Measurements from ENCODE around the gene GALR2.
A peak's percentile ranks its signal among the peaks of the same experiment; 100 is the strongest.

The GALR2 gene

GRCh38 chr17:76094046-76094445, 19.5 kb downstream of the GALR2 start:
- DNase-seq (ENCODE audit: low spot score) = no peak

GRCh38 chr17:76095943-76096342, 21.4 kb downstream of the GALR2 start:
- DNase-seq (ENCODE audit: low spot score) = no peak

GRCh38 chr17:76097716-76098295, 23.2 kb downstream of the GALR2 start:
- DNase-seq (ENCODE audit: low spot score) = no peak

GRCh38 chr17:76102944-76103273, 28.3 kb downstream of the GALR2 start:
- DNase-seq (ENCODE audit: low spot score) = no peak

- peak; percentile 96 for DNase-seq (ENCODE audit: low spot score)
Observed at GRCh38 chr17:76103274-76104139, 28.9 kb downstream of the GALR2 start, which contains the start of gene EXOC7. Gene EXOC7, minus strand, starts transcription at chr17:76103787. Its CDS starts 95 bp downstream, at chr17:76103692.

GRCh38 chr17:76104140-76104895, 29.7 kb downstream of the GALR2 start:
- DNase-seq (ENCODE audit: low spot score) = no peak

- no peak for DNase-seq (ENCODE audit: low spot score)
Observed at GRCh38 chr17:76104896-76105231, 30.3 kb downstream of the GALR2 start.

- DNase-seq (ENCODE audit: low spot score) = no peak
Observed at GRCh38 chr17:76106703-76107102, 32.1 kb downstream of the GALR2 start.

GRCh38 chr17:76107509-76107908, 32.9 kb downstream of the GALR2 start:
- no peak for DNase-seq (ENCODE audit: low spot score)

- no peak for DNase-seq (ENCODE audit: low spot score)
Observed at GRCh38 chr17:76111956-76112355, 37.4 kb downstream of the GALR2 start.

- DNase-seq (ENCODE audit: low spot score) = no peak
Observed at GRCh38 chr17:76115138-76115754, 40.7 kb downstream of the GALR2 start.

GRCh38 chr17:76119409-76120371, 45.1 kb downstream of the GALR2 start:
- no peak for DNase-seq (ENCODE audit: low spot score)

- no peak for DNase-seq (ENCODE audit: low spot score)
Observed at GRCh38 chr17:76120658-76121008, 46.1 kb downstream of the GALR2 start.

- peak; percentile 41 for DNase-seq (ENCODE audit: low spot score)
Observed at GRCh38 chr17:76121932-76122430, 47.4 kb downstream of the GALR2 start.

- DNase-seq (ENCODE audit: low spot score) = no peak
Observed at GRCh38 chr17:76122431-76123190, 48.0 kb downstream of the GALR2 start.

- DNase-seq (ENCODE audit: low spot score) = no peak
Observed at GRCh38 chr17:76123191-76123499, 48.6 kb downstream of the GALR2 start.

- no peak for DNase-seq (ENCODE audit: low spot score)
Observed at GRCh38 chr17:76123749-76124581, 49.4 kb downstream of the GALR2 start.

GRCh38 chr17:76124582-76125390, 50.2 kb downstream of the GALR2 start:
- DNase-seq (ENCODE audit: low spot score) = no peak

- DNase-seq (ENCODE audit: low spot score) = no peak
Observed at GRCh38 chr17:76125391-76125675, 50.8 kb downstream of the GALR2 start.
